ENCODE measurements around the gene MACO1.

MACO1 gene

DNA sequence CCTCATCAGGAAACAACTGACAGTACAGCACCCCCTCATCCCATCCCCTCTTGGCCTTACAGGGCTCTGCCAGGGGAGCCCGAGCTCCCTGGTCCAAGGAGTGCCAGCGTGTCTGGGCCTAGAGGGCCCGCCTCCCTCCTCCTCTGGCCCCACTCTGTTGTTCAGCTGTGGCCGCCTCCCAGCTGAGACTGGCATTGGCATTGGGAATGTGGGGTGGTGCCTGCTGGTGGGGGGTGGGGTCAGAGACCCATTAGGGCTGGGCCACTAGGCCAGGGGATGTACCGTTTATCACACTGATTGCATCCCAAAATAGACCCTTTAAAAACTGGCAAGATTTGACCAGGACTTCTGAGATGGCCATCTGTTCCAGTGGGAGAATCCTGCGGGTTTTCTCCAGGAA is 114.1 kb downstream of the MACO1 start:
- no peak for DNase-seq

DNA sequence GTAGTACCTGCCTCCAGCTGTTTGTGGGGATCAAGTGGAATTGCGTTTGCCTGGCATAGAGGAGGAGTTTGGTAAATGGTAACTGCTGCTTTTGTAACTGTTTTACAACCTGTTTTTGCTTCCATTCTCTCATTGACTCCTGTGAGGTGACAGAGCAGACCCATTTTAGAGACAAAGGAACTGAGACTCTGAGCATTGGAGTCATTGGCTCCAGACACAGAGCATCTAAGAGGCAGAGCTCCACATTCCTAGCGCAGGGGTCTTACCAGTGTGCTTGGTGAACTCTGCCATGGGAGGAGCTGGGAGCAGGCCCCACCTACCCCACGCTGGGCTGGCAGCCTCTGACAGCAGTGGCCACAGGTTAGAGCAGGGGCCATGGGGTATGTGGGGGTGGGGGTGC is 115.1 kb downstream of the MACO1 start:
- no peak for DNase-seq

DNA sequence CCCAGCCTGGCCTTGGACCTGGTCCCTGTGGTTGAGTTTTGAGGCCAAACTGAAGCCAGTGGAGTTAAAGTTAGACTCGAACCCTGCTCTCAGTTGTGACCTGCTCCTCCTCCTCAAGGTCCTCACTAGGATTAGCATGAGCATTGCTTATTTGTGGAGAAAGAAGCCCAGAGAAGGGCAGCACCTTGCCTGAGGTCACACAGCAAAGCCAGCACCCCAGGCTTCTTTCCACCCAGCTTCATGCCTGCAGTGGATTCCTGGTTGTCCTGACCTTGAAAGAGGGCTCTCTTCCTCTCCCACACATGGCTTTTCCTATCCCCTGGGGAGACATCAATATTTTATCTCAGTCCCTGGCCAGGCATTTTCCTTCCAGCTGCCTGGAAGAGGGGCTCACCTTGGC is 115.5 kb downstream of the MACO1 start:
- DNase-seq = no peak

DNA sequence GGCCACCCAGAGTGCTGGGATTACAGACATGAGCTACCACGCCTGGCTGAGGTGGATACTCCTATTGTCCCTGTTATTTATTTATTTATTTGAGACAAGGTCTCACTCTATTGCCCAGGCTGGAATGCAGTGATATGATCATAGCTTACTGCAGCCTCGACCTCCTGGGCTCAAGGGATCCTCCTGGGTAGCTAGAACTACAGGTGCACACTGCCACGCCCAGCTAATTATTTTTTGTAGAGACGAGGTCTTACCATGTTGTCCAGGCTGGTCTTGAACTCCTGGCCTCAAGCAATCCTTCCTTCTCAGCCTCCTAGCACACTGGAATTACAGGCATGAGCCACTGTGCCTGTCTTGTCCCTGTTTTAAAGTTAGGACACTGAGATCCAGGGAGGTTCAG is 117.9 kb downstream of the MACO1 start:
- DNase-seq = no peak

DNA sequence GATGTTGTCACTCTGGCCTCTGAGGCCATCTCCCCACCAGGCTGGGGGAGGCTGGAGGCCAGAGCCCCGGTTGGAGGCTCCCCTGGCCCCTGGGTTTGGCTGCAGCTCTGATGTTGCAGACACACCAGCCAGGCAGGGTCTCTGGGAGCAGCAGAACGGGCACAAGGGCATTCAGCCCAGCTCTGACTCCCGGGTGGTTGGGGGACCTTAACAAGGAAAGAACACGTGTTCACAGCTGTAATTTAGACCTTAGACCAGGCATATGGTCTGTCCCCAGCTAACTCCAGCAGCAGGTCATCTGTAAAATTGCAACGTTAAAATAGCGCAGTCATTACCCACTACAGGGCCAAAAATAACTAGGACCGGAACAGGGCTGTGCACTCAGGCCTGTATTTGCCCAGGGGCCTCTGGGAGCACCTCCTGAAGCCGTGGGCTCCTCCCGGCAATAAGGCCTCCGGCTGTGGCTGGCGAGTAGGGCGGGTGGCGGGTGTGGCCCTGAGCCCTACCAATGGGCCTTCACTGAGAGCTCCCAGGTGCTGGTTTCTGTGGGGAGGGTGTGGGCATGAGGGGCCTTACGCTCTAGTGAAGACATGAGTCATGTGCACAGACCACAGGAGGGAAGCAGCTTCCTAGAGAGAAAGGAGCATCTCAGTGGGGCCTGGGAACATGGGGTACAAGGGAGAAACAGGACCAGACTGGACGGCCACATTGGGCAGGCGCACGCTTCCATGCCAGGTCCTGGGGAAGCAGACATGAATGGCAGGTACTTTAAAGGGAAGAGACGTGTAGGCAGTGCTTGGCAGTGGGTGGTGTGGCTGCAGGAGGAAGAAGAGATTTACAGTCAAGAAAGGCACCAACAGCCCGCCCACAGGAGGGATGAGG is 118.8 kb downstream of the MACO1 start:
- DNase-seq = peak; percentile 87

Data from CD4-positive, alpha-beta T cell treated with Interleukin-17A for 4 hours (primary cell).